ENCODE measurements around the gene PDHX.

PDHX gene

GRCh38 chr11:34963351-34963750 is 46.9 kb downstream of the PDHX start:
- Mint-ChIP-seq H3K27ac (no peak overlapping the region), H3K4me3 (no peak overlapping the region), H3K9me3 (no peaks in the 10 kb centered on the region), H3K4me1 (no peaks in the 10 kb centered on the region), H3K36me3 (peaks cover 34% of the 10 kb centered on the region)
- no peak for DNase-seq (ENCODE audit: low spot score in 2 of 2)
- ATAC-seq = no peak

DNA sequence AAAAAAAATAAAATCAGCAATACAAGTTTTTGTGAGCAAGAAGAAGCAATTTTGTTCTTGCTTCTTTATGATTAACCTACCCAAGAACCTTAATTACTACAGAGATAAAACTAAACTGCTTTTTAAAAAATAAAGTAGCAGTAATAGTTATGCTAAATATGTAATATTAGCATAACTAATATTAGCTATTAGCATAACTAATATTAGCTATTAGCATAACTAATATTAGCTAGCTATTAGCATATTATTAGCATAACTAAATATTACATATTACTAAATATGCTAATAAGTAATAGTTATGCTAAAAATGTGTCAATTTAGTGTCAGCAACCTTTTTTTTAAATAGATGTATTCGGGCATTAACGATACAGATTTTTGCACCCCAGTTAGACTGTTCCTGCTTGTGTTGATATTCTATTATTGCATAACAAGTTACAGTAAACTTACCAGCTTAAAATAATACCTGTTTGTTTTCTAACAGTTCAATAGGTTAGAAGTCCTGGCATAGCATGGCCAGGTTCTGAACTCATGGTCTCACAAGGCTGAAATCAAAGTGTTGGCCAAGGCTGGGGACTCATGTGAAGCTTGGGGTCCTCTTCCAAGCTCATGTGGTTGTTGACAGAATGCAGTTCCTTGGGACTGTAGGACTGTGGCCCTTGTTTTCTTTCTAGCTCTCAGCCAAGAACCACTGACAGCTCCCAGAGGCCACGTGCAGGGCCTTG is 48.4 kb downstream of the PDHX start:
- H3K9me3 Mint-ChIP-seq = no peaks in the 10 kb centered on the region
- no peaks in the 10 kb centered on the region for H3K4me1 Mint-ChIP-seq
- DNase-seq (ENCODE audit: low spot score in 2 of 2) (no peak), ATAC-seq (no peak)
- H3K36me3 Mint-ChIP-seq = peaks cover 44% of the 10 kb centered on the region
- no peak overlapping the region for H3K27ac Mint-ChIP-seq
- no peak overlapping the region for H3K4me3 Mint-ChIP-seq

GRCh38 chr11:34968862-34969261 is 52.4 kb downstream of the PDHX start:
- H3K27ac Mint-ChIP-seq = no peak overlapping the region
- DNase-seq (ENCODE audit: low spot score in 2 of 2) (no peak), ATAC-seq (no peak)
- H3K36me3 Mint-ChIP-seq = peaks cover 73% of the 10 kb centered on the region
- H3K9me3 Mint-ChIP-seq = no peaks in the 10 kb centered on the region
- no peak overlapping the region for H3K4me3 Mint-ChIP-seq
- no peaks in the 10 kb centered on the region for H3K4me1 Mint-ChIP-seq

DNA sequence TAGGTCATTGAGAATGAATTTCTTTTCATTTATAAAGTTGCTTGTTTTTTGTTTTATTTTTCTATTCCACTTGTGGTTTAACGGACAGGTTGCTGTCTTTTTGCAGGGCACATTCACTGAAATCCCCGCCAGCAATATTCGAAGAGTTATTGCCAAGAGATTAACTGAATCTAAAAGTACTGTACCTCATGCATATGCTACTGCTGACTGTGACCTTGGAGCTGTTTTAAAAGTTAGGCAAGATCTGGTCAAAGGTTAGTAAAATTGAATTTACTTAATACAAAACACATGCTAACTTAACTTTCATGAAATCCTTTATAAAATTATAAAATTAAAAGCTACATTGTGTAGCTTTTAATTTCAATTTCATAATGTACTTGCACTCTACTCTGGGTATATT is 53.6 kb downstream of the PDHX start:
- no peak for DNase-seq (ENCODE audit: low spot score in 2 of 2)
- no peaks in the 10 kb centered on the region for H3K4me1 Mint-ChIP-seq
- H3K36me3 Mint-ChIP-seq = peaks cover 76% of the 10 kb centered on the region
- ATAC-seq = no peak
- H3K9me3 Mint-ChIP-seq = no peaks in the 10 kb centered on the region
- no peak overlapping the region for H3K4me3 Mint-ChIP-seq
- no peak overlapping the region for H3K27ac Mint-ChIP-seq

DNA sequence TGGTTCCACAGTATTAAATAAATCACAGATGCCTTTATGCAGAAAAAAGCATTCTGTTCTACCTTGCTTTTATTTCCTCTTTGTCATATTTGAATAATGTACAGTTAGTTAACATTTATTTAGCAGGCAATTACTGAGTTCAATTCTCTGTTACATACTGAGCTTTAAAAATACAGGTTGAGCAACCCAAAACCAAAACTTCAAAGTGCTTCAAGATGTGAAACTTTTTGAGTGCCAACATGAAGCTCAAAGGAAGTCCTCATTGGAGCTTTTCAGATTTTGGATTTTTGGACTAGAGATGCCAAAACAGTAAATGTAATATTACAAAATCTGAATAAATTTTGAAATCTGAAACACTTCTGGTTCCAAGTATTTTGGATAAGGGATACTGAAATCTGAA is 54.1 kb downstream of the PDHX start:
- Mint-ChIP-seq H3K9me3 (no peaks in the 10 kb centered on the region), H3K27ac (no peak overlapping the region), H3K4me1 (no peaks in the 10 kb centered on the region), H3K36me3 (peaks cover 80% of the 10 kb centered on the region), H3K4me3 (no peak overlapping the region)
- ATAC-seq = no peak
- DNase-seq (ENCODE audit: low spot score in 2 of 2) = no peak

GRCh38 chr11:34971928-34972327 is 55.5 kb downstream of the PDHX start:
- H3K4me3 Mint-ChIP-seq = no peak overlapping the region
- H3K4me1 Mint-ChIP-seq = no peaks in the 10 kb centered on the region
- no peak overlapping the region for H3K27ac Mint-ChIP-seq
- no peaks in the 10 kb centered on the region for H3K9me3 Mint-ChIP-seq
- peaks cover 82% of the 10 kb centered on the region for H3K36me3 Mint-ChIP-seq
- ATAC-seq = no peak
- no peak for DNase-seq (ENCODE audit: low spot score in 2 of 2)

DNA sequence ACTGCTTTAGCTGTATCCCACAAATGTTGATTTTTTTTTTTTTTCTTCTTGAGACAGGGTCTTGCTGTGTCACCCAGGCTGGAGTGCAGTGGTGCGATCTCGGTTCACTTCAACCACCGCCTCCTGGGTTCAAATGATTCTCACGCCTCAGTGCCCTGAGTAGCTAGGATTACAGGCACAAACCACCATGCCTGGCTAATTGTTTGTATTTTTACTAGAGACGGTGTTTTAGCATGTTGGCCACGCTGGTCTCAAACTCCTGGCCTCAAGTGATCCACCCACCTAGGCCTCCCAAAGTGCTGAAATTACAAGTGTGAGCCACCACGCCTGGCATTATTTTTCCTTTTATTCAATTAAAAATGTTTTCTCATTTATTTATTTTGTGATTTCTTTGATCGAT is 55.9 kb downstream of the PDHX start:
- peaks cover 78% of the 10 kb centered on the region for H3K36me3 Mint-ChIP-seq

GRCh38 chr11:34972892-34973291 is 56.5 kb downstream of the PDHX start:
- H3K36me3 Mint-ChIP-seq = peaks cover 73% of the 10 kb centered on the region
- no peak for ATAC-seq
- no peak overlapping the region for H3K27ac Mint-ChIP-seq
- H3K4me1 Mint-ChIP-seq = no peaks in the 10 kb centered on the region
- H3K4me3 Mint-ChIP-seq = no peak overlapping the region
- no peak for DNase-seq (ENCODE audit: low spot score in 2 of 2)
- H3K9me3 Mint-ChIP-seq = no peaks in the 10 kb centered on the region

More for the DNA sequence above, 55.9 kb downstream of the PDHX start:
- ATAC-seq (no peak), DNase-seq (ENCODE audit: low spot score in 2 of 2) (no peak)
- H3K9me3 Mint-ChIP-seq = no peaks in the 10 kb centered on the region
- H3K4me1 Mint-ChIP-seq = no peaks in the 10 kb centered on the region
- H3K27ac Mint-ChIP-seq = no peak overlapping the region
- H3K4me3 Mint-ChIP-seq = no peak overlapping the region

- no peaks in the 10 kb centered on the region for H3K4me1 Mint-ChIP-seq
- H3K4me3 Mint-ChIP-seq = no peak overlapping the region
- H3K36me3 Mint-ChIP-seq = peaks cover 56% of the 10 kb centered on the region
- DNase-seq (ENCODE audit: low spot score in 2 of 2) (no peak), ATAC-seq (no peak)
- H3K27ac Mint-ChIP-seq = peak overlapping the region; percentile 26
- no peaks in the 10 kb centered on the region for H3K9me3 Mint-ChIP-seq
These were observed 59.1 kb downstream of the PDHX start for GRCh38 chr11:34975482-34975881.

DNA sequence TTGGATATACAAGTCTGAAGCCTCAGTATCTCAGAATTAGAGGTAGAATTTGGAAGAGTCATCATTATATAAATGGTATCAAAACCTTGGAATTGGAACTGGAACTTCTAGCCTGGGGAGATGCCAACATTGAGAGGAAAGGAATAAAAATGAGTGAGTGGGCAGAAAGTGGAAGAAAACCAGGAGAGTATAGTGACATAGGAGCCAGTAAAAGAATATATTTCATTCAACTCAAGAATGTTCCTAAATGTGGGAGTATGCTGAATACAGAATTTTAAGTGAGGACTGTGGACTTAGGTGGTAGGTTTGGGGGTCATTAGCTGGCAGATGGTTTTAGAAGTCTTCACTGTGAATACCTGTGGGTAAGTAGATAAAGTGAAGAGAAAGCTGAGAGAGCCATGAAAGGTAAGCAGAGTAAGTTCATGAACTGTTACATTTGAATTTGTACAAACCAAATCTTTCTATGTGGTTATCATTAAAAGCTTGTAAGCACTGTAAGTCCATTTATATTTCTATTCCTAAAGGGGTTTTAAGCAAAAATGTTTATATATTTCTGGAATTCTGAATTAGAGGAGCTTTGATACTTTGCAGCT is 60.2 kb downstream of the PDHX start:
- peaks cover 48% of the 10 kb centered on the region for H3K36me3 Mint-ChIP-seq

DNA sequence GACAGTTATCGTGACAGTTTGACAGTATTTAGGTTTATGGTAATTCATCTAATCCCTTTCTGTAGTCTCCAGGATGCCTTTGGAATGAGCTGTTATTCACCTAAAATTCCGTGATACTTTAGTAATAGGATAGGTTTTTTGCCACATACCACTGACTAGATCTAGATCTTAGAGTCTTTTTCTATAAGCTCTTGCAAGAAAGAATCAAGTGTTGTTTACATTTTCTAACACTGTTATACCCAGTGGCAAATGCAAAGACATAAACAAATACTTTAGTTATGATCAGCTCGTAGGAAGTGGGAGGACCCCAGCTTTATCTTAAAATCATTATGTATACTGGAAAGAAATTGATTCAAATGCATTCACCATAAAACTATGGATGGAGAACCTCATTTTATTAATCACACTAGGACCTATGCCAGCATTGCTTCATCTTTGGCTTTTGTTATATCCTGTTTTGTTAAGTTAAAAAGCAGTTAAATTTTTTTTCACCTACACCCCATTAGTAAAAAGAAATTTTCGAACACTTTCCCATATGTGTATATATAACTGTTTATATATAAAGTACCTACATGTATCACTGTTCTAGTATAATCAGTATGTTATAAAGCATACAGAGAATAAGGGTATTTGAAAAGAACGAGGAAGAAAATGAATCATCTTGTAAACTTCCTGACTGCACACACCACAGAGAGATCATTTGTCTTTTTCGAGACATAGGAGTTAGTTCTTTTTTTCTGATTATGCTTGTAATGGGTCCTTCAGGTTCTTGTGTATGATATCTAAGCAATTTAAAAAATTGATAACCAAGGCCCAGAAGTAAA is 60.9 kb downstream of the PDHX start:
- H3K4me1 Mint-ChIP-seq = no peaks in the 10 kb centered on the region
- H3K27ac Mint-ChIP-seq = no peak overlapping the region
- DNase-seq (ENCODE audit: low spot score in 2 of 2) = no peak
- no peak for ATAC-seq
- no peaks in the 10 kb centered on the region for H3K9me3 Mint-ChIP-seq
- H3K4me3 Mint-ChIP-seq = no peak overlapping the region
- H3K36me3 Mint-ChIP-seq = peaks cover 41% of the 10 kb centered on the region

More for the DNA sequence above, 60.2 kb downstream of the PDHX start:
- H3K4me1 Mint-ChIP-seq = no peaks in the 10 kb centered on the region
- no peak overlapping the region for H3K4me3 Mint-ChIP-seq
- H3K9me3 Mint-ChIP-seq = no peaks in the 10 kb centered on the region
- H3K27ac Mint-ChIP-seq = no peak overlapping the region
- DNase-seq (ENCODE audit: low spot score in 2 of 2) = no peak
- no peak for ATAC-seq

DNA sequence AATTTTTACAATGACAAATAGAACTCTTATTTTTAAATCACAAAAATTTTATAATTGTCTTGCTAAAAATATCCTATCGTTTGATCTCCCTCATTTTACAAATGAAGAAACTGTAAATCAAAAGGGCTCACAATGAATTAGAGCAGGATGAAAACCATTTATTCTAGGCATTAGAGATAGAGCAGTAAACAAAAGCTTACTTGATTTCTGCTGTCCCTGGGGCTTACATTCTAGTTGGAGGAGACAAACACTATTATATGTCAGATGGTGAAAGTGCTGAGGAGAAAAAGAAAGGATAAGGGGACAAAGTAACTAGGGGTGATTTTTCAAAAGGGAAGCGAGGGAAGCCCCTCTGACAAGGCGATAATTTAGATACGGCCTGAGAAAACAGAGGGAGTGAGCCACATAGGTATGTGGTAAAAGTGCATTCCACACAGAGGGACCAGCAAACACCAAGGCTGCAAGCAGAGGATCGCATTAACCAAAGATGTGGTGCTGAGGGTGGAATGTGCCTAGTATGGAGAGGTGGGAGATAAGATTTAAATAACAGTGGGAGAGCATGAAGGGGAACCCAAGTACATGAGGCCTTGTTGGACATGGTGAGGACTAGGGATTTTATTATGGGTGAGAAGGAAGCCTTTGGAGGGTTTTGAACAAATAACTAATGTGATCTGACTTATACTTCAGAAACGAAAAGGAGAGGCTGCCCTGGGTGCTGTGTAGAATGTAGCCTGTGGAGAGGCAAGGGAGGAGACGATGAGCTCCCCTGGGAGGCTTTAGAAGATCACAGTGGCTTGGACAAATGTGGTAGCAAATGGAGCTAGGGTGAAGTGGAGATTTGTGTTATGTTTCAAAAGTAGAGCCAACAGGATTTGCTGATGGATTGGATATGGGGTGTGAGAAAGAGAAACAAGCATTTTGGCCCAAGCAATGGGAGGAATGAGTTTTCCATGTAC is 62.1 kb downstream of the PDHX start:
- H3K36me3 Mint-ChIP-seq = peaks cover 29% of the 10 kb centered on the region
- no peaks in the 10 kb centered on the region for H3K4me1 Mint-ChIP-seq
- ATAC-seq (no peak), DNase-seq (ENCODE audit: low spot score in 2 of 2) (no peak)
- no peaks in the 10 kb centered on the region for H3K9me3 Mint-ChIP-seq
- H3K27ac Mint-ChIP-seq = no peak overlapping the region
- H3K4me3 Mint-ChIP-seq = no peak overlapping the region

GRCh38 chr11:34984514-34984913 is 68.1 kb downstream of the PDHX start:
- peaks cover 31% of the 10 kb centered on the region for H3K36me3 Mint-ChIP-seq
- ATAC-seq = no peak
- no peak overlapping the region for H3K27ac Mint-ChIP-seq
- H3K9me3 Mint-ChIP-seq = no peaks in the 10 kb centered on the region
- H3K4me1 Mint-ChIP-seq = peaks cover 6% of the 10 kb centered on the region
- no peak for DNase-seq (ENCODE audit: low spot score in 2 of 2)
- H3K4me3 Mint-ChIP-seq = no peak overlapping the region

GRCh38 chr11:34986883-34987520 is 70.6 kb downstream of the PDHX start:
- Mint-ChIP-seq H3K4me3 (no peak overlapping the region), H3K4me1 (peaks cover 6% of the 10 kb centered on the region), H3K9me3 (no peaks in the 10 kb centered on the region), H3K36me3 (peaks cover 26% of the 10 kb centered on the region), H3K27ac (no peak overlapping the region)
- ATAC-seq (no peak), DNase-seq (ENCODE audit: low spot score in 2 of 2) (no peak)

Data from stimulated activated effector memory CD8-positive, alpha-beta T cell treated with anti-CD3 and anti-CD28 coated beads, Interleukin-12 subunit alpha, Interleukin-12 subunit beta, amount 100 ng/mL, for 72 hours (primary cell).